Aorta (tissue), 5 donors: Measurements from ENCODE around the gene RAB11A. TPM values are rescaled to one million over a fixed set of nuclear protein-coding genes. Genes with fewer than 3 reads are reported as not detected.

ENCODE experiments used
- ATAC-seq: fragments of 200-7000 bp; cut with Tn5 transposase; one replicate; pipeline ENCODE4 v1.9.1; 2022; ENCODE audit warnings: moderate library complexity; ENCODE audit not compliant: low FRiP score
- DNase-seq, 2 donors: peaks; one replicate each; pipeline ENCODE4 v3.0.0-alpha.2; 2020
- H3K27ac ChIP-seq, 2 donors: one replicate each; pipeline ENCODE4 v1.5.1; 2013; ENCODE audit warnings: low read length in 2 of 2, mild to moderate bottlenecking in 2 of 2, moderate library complexity in 2 of 2, control low read depth in 1 of 2, inconsistent platforms in 1 of 2, low read depth in 1 of 2
- H3K27me3 ChIP-seq, 2 donors: one replicate each; pipeline ENCODE4 v1.6.1; 2013; ENCODE audit warnings: control low read depth in 1 of 2, low read length in 1 of 2, mild to moderate bottlenecking in 1 of 2, moderate library complexity in 1 of 2; ENCODE audit not compliant: insufficient read depth in 2 of 2, control insufficient read depth in 1 of 2
- H3K36me3 ChIP-seq, 2 donors: one replicate each; pipeline ENCODE4 v1.6.1; 2013; ENCODE audit warnings: control low read depth in 1 of 2, low read length in 1 of 2, mild to moderate bottlenecking in 1 of 2; ENCODE audit not compliant: insufficient read depth in 2 of 2, control insufficient read depth in 1 of 2
- H3K4me1 ChIP-seq, 2 donors: one replicate each; pipeline ENCODE4 v1.6.1; 2013; ENCODE audit warnings: low read length in 2 of 2, control low read depth in 1 of 2, mild to moderate bottlenecking in 1 of 2, moderate library complexity in 1 of 2; ENCODE audit not compliant: insufficient read depth in 2 of 2, control insufficient read depth in 1 of 2
- H3K4me3 ChIP-seq, 2 donors: one replicate each; pipeline ENCODE4 v1.5.1; 2013; ENCODE audit warnings: low read length in 2 of 2, control low read depth in 1 of 2, mild to moderate bottlenecking in 1 of 2
- H3K9me3 ChIP-seq: one replicate; pipeline ENCODE4 v1.6.1; 2013; ENCODE audit warnings: mild to moderate bottlenecking, low read length; ENCODE audit not compliant: control insufficient read depth
- WGBS, 2 donors: extraction: QIAGEN DNeasy Blood & Tissue Kit; methylation state at CpG; one replicate each; pipeline ENCODE4 v1.1.7; 2013; 5-methylcytosine and 5-hydroxymethylcytosine counted together
- intact Hi-C, 2 donors: fragments of 100-400 bp; cut with DNase I; formaldehyde crosslinking; loops; one replicate each; pipeline versions ENCODE4 v1.14.2 to v1.15.0; 2022
- polyA plus RNA-seq, 2 donors: library from polyadenylated mRNA; stranded (reverse); fragments of 200-250 nt; gene quantifications; one replicate each; pipeline ENCODE4 v1.2.3, GENCODE V29; 2013
- total RNA-seq, 2 donors: library from RNA; stranded (reverse); fragmentation: NEBNext Ultra II Directional; extraction: Animal tissue kit (Norgen Biotek cat#: 25700); gene quantifications; one replicate each; pipeline ENCODE4 v1.2.1, GENCODE V29; 2021
- donor health status: healthy with polysubstance abuse.
- donor health status: Bipolar disorder and iron deficiency.
- donor health status: DM: no; HTN: no; CAD: no.
- donor health status: DM: no; HTN: no; CAD: no.
- donor health status: DM: yes; HTN: yes; CAD: no.

RAB11A gene
- total and polyA plus RNA-seq, 4 donors, result 89.0 to 156 (median 121) TPM

DNA sequence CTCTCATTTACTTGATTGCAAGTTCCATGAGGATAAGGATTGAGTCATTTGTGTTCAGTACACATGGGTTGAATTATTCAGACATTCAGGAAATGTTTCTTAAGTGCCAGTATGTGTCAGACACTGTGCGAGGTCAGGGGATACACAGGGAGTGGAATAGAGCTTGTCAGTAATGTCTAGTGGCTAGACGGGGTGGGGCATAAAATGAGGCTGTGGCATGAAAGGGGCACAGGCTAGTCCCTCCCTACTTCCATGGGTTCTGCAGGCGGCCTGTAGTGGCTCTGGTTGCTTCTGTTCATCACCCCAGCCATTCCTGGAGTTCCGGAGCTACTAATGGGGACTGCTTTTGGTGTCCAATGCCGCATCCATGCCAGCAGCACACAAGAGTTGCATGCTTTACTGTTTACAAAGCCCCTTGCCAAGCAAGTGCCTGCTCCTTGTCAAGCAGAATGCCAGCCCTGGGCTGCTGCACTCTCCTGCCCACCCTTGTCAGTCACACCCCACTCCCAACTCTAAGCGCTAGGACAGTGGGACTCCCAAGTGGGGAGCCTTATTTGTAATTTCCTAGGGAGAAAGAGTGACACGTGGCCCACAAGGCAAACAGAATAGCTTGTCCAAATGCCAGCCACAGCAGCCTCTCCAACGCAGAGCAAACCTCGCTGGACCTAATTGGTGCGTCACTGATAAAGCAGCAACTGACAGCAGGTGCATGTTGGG, 70.8 kb downstream of the RAB11A start:
- intact Hi-C loops, result no loop called here
- 48 to 63% methylated on average over 10 of the region's 10 CpGs for WGBS, 2 donors
- Histone ChIP-seq H3K4me1 (no peaks in the 10 kb centered on the region), H3K4me3 (no peak overlapping the region), H3K9me3 (no peaks in the 10 kb centered on the region), H3K27ac (no peak overlapping the region), H3K27me3 (no peaks in the 10 kb centered on the region), H3K36me3 (no peaks in the 10 kb centered on the region)
- DNase-seq (no peak), ATAC-seq (no peak)

DNA sequence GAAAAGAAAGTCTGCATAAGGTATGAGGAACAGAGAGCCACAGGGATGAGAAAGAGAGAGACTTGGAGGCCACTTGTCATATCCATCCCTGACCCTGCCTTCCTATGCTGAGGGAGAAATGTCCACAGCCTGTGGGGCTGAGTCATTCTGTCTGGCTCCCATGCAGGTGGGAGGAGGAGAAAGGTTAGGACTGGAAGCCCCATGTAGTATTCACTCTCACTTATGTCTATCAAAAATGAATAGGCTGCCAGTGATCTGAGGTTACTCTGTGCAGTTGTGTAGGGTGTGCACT, 71.3 kb downstream of the RAB11A start:
- Histone ChIP-seq H3K4me3 (no peak overlapping the region), H3K27ac (no peak overlapping the region), H3K36me3 (no peaks in the 10 kb centered on the region), H3K27me3 (no peaks in the 10 kb centered on the region), H3K9me3 (no peaks in the 10 kb centered on the region), H3K4me1 (no peaks in the 10 kb centered on the region)
- DNase-seq (no peak), ATAC-seq (no peak)
- intact Hi-C loops, result no loop called here

Other genes starting within 250 kb of the RAB11A start
- 10 to 100 TPM in 1 of 2 donors, 1 to 10 TPM in 1; 6.0 to 13.5 TPM for gene SLC24A1, start 247.6 kb upstream of the RAB11A start, total RNA-seq
- 1 to 10 TPM; 4.8 to 8.8 TPM for gene SLC24A1, start 247.6 kb upstream of the RAB11A start, polyA plus RNA-seq
- 10 to 100 TPM; 30.4 to 41.3 TPM for gene DENND4A, start 77.2 kb upstream of the RAB11A start, total RNA-seq
- 1 to 10 TPM; 3.3 to 5.8 TPM for gene DENND4A, start 77.2 kb upstream of the RAB11A start, polyA plus RNA-seq